Fibroblast of the conjunctiva (primary cell): ENCODE measurements around the gene VEPH1.

ENCODE experiments used
- DNase-seq: peaks from one replicate; pipeline ENCODE4 v3.0.0-alpha.2; 2010; ENCODE audit warnings: low read depth

Gene VEPH1

GRCh38 chr3:157259825-157260224 lies 243.4 kb downstream of the VEPH1 start:
- no peak for DNase-seq

DNA sequence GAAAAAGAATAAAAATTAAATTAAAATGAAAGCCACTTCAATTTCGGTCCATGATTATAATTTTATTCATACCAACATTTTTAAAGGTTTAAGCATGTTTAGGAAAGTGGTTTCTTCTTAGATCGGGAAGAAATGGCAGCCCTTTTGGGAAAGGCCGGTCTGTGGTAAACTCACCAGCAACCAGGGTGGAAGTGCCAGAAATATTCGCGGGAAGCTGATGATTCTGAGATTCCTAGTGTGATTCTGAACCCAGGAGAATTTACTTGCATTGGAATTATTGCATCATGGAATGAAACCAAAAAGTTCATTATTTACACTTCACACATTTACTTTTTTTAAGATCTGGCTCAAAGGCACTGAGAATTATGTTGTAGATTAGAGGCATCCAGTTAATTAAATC lies 246.1 kb downstream of the VEPH1 start:
- no peak for DNase-seq

GRCh38 chr3:157255797-157256196 lies 247.4 kb downstream of the VEPH1 start:
- no peak for DNase-seq

DNA sequence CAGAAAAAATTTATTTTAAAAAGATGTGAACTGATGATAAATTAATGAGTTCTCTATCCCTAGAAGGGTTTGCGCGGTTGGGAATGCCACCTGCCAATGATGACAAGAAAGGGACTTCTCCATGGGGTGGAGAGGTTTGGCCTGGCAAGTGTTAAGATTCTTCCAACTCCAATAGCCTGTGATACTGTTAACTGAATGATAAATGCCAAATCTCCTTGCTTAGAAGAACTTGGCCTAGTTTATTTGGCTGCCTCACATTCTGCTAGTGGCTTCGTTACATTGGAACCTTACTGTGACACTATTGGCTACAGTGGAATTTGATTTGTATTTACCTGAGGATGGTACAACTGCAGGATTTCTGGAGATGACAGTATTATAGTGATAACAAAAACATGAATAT lies 251.5 kb downstream of the VEPH1 start:
- no peak for DNase-seq

DNA sequence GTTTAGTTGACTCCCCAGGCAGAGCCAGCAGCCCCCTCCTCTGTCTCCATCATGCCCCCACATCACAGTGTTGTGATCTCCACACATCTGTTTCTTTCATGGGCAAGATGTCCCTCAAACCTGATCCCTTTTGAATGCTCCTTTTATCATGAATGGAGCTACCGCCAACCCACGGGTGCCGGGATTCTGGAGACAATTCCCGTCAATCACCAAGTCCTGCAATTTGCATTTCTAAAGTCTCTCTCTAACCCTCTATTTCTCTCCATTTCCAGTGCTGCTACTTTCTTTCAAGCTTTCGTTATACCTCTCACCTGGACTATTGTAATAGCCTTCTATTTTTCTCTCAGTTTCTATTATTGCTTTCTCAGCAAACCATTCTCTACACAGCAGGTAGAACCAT lies 253.6 kb downstream of the VEPH1 start:
- no peak for DNase-seq

DNA sequence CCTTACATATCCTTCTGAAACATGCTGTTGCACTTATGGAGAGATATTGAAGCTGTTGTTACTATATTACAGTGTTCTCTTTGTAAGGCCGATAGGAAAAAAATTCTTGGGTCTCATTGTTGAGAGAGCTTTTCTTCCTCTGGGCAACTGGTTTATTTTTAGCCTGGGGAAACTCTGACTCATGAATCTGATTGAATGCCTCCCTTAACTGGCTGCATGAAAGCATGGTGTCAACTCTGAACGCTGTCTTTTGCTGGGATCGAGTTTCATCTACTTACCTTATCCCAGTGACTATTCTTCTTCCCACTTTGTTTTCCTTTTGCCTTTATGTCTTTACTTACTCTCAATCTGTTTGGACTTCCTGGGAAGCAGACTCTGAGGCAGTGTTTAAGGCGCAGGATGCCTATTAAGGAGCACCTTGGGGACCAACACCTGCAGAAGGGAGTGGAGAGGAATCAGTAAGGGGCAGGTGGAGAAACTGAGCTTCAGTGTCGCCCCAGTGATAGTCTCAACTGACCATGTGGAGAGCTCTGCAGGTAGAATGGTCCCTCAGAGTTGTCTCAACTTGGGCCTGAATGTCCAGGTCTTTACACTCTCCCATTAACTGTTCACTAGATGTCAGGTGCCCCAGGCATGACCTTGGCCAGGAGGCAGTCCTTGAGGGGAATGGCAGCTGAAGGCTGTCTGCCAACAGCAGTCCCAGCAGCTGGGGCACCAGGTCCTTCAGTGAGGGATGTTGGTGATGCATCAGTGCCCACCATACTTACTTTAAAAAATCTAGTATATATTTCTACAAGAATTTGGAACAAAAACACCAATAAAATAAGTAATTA lies 254.4 kb downstream of the VEPH1 start:
- peak; percentile 89 for DNase-seq

GRCh38 chr3:157247391-157247790 lies 255.8 kb downstream of the VEPH1 start:
- DNase-seq, result no peak

- DNase-seq, result no peak
Measured at GRCh38 chr3:157242836-157243235, 260.4 kb downstream of the VEPH1 start.

DNA sequence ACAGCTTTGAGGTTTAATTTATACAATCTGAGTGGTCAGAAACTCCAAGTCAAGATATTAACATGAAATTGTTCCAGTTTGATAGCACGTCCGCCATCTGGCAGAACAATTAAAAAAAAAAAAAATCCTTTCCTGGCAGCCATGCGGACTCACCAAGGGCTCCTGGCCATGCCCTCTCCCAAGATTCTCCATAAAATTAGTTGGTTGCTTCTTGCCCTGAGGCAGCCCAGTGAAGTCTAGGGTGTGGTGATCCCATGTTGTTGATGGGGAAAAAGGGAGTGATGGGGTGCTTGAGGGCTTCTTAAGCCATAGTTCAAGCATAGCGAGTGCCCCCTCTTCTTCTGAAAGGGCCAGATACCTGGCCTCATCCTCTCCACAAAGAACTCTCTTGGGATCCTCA lies 261.6 kb downstream of the VEPH1 start:
- DNase-seq, result no peak

- peak; percentile 29 for DNase-seq
Measured at GRCh38 chr3:157240408-157240807, 262.8 kb downstream of the VEPH1 start.

- peak; percentile 29 for DNase-seq
Measured at GRCh38 chr3:157239082-157239704, 264.0 kb downstream of the VEPH1 start.

- no peak for DNase-seq
Measured at GRCh38 chr3:157238457-157238856, 264.8 kb downstream of the VEPH1 start.

GRCh38 chr3:157237886-157238285 lies 265.3 kb downstream of the VEPH1 start:
- DNase-seq, result no peak

DNA sequence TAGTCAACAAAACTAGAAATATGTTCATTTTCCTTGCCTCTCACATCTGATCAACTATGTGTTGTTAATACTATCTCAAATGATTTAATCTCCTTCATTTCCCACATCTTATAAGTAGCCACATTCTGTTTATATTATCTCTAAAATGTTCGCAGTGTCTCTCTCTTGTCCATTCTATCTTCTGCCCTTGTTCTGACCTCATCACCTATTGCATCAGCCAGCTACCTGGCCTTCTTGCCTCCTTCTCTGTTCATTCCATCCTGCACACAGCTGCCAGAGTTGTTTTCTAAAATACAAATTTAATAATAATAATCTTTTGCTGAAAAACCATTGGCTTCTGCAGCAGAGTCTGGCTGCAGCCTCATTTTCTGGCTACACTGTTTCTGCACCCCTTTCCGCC lies 267.9 kb downstream of the VEPH1 start:
- DNase-seq, result no peak

DNA sequence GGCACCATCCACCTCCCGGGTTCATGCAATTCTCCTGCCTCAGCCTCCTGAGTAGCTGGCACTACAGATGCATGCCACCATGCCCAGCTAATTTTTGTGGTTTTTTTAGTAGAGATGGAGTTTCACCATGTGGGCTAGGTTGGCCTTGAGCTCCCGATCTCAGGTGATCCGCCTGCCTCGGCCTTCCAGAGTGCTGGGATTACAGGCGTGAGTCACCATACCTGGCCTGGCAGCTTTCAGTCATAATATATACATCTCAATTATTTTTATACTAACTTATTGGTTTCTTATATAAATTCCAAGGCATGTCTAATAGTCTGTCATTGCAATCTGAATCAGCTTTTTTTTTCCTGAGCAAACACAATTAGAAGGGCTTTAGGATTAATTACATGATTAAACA lies 269.3 kb downstream of the VEPH1 start:
- no peak for DNase-seq

DNA sequence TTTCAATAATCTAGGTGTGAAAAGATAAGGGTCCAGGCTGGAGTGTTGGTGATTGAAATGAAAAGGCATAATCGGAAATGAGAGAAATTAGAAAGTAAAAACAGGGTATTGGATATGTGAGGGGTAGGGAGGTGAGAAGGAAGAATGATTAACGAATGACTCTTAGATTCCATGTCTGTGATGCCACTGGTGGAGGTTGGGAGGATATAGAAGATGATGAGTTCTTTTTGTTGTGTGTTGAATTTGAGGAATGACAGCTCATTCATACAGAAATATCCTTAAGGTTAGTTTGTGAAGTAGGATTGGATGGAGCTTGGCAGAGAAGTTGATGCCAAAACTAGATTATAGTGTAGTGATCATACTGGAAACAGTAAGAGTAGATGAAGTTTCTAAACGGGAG lies 271.1 kb downstream of the VEPH1 start:
- DNase-seq, result no peak

GRCh38 chr3:157231071-157231470 lies 272.1 kb downstream of the VEPH1 start:
- no peak for DNase-seq

DNA sequence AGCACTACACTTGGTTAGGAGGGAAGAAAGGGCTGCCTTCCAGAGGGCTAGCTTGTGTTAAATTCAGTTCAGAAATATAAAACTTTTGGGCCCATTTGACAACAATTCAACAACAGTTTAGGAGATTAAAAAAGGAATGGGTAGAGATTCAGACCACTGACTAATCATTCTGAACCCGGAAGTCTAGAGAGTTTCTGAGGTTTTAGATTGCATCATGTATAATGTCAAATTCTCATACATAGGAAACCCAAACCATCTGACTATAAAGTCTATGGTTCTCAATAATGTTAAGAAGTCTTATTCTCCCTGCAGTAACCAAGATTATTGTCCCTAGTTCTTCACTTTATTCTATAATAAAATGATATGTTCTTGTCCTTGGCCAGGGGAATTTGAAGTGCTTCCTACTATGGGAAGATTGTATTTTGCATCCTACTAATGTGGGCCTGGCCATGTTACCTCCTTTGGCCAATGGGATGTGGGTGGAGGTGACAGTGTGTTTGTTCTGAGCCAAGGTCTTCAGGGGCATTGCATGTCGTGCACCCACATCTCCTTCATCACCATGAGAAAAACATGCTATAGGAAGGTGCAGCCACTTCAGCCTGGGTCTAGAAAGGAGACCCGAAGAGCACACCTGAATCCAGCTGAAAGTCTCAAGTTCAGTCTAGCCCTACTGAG lies 276.9 kb downstream of the VEPH1 start:
- DNase-seq, result no peak

GRCh38 chr3:157225001-157225400 lies 278.2 kb downstream of the VEPH1 start:
- DNase-seq, result no peak

- no peak for DNase-seq
Measured at GRCh38 chr3:157220883-157221282, 282.3 kb downstream of the VEPH1 start.

DNA sequence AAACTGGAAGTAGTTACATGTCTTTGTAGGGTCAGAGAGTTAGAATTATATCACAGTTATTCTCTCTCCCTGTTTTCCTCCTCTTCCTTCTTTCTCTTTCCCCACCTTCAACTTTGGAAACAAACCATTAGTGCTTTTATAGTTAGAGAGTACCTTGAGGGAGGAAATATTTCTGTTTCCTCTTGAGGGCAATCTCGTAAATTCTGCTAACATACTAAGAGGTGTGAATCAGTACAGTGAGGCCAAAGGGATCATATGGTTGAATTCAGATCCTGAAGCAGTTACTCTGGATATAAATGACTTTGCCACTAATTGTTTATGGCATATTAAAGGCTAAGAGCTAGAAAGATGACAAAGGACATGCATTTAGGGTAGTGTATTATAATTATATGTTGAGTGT lies 283.0 kb downstream of the VEPH1 start:
- no peak for DNase-seq

DNA sequence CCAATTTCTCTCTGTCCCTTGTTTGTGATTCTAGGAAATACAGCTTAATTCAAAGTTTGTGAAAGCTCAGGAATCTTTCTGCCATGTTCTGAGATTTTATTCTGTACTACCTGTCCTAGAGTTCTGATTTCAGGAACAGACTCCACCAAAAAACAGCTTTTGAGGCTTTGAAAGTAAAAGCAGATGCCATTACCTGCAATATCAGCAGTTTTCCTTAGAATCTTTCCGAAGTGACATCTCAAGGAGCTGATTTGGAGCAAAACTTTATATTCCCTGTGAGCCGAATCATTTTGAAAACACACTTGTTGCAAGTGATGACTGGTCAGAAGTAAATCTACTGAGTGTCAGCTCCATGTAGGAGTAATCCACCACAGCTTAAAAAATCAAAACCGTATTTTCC lies 284.0 kb downstream of the VEPH1 start:
- no peak for DNase-seq
